NCI-H2081 treated with DMSO at 0.1 percent for 48 hours (cell line): Measurements from ENCODE around the gene RPA1.
A peak's percentile ranks its signal among the peaks of the same experiment; 100 is the strongest.
"Not testable (repeated sequence)": the region's sequence is repeated elsewhere in the genome, so short reads cannot be mapped to it uniquely, and the experiment has no call there.

Experiments
- DNase-seq: peaks from one replicate; lab custom pipeline; 2025; lab: John Stamatoyannopoulos, UW

The RPA1 gene

DNA sequence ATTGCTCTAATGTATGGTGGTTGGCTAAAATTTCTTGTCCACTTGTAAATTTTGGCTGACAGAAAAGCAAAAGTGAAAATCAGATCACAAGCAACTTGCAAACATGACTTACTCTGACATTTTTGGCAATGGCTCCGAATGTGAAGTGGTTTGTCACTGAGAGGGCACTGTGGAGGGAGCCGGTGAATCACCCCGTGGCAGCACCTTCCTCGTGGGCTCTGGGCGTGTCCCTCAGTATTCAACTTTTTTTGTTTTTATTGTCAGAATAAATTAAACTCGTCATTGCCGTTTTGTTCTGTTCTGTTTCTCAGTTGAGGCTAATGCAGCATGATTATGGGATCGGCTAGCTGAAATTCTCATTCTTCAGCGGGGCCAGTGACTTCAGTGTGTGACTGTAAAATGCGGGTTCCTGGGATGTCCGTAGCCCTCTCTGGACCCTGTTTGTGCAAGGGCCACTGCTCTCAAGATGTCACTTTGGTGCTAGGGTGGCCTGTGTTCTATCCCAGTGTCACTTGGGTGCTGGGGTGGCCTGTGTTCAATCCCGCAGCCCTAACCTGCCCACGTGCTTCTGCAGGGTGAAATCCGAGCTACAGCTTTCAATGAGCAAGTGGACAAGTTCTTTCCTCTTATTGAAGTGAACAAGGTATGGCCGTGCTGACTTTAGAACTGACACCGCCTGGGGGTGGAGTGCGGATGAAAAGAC, 48.8 kb downstream of the RPA1 start:
- DNase-seq, result no peak

DNA sequence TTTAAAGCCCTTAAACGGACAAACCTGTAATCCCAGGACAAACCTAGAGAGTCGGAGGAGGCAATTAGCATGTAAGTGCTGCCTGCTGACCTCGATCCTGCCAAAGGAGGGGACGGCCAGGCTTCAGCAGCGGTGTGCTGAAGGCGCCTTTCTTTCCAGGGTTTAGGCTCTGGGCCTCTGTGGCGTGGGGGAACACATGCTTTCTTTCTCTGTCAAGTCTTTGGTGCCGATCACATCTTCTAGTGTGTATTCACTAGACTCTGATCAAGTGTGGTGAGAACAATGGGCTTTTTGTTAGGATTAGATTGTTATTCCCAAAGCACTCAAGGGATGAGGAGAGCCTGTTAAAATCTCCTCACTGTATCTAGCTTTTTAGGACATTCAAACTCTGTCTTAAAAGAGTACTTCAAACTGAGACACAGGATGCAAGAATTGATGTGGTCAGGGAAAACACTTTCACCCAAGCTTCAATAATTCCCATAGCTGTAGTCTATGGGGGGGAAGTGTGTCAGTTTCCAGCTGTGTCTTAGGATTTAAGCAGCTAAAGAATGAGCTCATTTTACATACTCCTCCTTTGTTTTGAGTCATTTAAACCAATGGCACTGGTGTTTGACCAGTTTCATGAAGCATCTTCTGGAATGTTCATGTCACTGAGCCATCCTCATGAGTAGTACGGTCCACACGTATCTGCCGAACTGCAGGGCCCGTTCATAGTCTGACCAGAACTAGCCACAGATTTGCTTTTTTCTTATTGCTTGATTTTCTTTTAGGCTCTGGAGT, 51.2 kb downstream of the RPA1 start:
- no peak for DNase-seq

DNA sequence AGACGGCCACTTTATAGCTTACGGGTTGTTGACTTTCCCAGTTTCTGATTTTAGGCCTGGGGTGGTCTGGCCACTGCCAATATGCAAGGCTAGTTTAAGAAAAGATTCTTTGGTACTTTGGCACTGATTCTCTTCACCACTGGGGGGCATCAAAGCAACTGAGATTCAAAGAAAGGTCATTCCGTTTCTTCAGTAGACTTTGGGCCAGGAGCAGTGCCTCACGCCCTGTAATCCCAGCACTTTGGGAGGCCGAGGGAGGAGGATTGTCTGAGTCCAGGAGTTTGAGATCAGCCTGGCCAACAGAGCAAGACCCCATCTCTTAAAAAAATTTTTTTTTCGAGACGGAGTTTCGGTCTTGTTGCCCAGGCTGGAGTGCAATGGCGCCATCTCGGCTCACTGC, 53.0 kb downstream of the RPA1 start:
- DNase-seq, result no peak

DNA sequence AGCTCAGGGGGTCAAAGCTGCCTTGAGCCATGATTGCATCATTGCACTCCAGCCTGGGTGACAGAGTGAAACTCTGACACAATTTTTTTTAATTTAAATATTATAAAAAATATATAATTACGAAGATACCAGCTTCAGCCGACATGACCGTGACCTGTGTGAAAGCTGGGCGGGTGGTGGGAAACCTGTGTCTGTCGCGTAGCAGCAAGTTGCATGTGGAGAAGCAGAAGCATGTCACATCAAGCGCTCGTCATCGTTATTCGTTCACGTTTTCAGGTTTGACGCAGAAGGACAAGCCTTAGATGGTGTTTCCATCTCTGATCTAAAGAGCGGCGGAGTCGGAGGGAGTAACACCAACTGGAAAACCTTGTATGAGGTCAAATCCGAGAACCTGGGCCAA, 53.7 kb downstream of the RPA1 start:
- DNase-seq, result no peak

DNA sequence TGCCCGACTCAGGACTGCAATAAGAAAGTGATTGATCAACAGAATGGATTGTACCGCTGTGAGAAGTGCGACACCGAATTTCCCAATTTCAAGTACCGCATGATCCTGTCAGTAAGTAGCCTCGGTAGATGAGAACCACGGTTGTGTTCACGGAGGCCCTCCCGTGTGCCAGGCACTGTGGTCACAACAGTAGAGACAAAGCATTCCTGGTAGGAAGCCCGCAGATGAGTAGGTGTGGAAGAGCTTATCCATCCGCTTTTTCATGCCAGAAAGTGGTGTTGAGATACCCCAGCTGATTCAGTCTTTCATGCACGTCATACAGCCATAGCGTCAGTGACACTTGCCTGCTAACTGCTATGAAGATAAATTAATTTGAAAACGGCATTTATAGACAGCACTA, 58.9 kb downstream of the RPA1 start:
- no peak for DNase-seq

DNA sequence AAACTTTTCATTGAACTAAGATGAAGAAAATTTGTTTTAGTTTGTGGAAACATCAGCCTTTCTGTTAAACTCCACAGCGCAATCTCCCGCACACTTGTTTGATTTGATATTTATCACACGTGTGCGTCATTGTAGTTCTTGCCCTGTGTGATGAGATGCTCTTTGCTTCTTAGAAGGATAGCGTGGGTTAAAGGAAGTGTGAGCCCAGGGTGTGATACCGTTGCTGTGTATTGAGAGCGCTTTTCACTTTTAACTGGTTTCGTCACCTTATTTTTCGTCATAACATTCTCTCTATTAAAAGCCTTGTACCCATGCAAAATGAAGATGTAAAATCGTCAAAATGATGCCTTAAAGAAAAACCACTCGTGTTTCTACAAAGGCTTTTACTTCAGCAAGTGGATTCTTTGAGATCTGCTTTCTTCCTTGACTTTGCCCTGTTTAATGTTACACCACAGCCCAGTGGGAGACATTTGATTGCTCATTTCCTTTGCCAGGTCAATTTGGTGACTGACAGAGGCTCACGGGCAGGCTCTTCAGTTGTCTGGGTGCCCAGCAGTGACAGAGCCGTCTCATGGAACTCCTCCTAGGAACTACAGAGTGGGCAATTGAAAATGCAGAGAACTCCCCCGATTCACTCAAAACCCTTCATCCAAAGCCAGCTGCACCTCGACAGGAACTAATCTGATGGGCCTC, 61.1 kb downstream of the RPA1 start:
- no peak for DNase-seq

DNA sequence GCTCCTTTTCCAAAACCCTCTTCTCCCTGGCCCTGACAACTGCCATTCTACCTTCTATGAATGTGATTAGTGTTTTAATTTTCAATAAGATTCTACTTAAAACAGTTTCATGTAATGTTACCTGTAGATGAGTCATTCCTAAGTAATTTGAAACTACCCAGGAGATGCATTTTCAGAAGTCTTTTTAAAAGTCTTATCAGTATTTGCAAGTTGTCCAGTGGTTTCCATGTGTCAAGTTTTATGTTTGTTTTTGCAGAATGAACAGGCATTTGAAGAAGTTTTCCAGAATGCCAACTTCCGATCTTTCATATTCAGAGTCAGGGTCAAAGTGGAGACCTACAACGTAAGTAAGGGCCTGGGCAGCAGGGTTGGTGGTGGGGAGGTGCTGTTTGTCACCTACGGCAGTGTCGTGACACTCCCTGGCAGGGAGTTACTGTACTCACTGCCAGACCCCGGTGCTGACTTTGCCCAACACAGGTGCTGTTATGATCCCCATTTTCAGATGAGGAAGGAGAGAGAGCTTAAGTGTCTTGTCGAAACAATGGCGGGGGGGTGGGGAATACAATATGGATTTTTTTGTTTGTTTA, 65.0 kb downstream of the RPA1 start:
- no peak for DNase-seq

DNA sequence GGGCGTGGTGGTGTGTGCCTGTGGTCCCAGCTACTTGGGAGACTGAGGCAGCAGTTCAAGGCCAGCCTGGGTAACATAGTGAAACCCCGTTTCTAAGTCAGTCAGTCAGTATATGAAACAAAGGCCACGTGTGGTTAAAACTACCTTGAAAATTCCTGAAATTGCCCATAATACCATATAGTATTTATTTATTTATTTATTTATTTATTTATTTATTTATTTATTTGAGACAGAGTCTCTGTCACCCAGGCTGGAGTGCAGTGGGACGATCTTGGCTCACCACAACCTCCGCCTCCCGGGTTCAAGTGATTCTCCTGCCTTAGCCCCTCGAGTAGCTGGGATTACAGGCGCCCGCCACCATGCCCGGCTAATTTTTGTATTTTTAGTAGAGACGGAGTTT, 65.7 kb downstream of the RPA1 start:
- not testable (repeated sequence) for DNase-seq

DNA sequence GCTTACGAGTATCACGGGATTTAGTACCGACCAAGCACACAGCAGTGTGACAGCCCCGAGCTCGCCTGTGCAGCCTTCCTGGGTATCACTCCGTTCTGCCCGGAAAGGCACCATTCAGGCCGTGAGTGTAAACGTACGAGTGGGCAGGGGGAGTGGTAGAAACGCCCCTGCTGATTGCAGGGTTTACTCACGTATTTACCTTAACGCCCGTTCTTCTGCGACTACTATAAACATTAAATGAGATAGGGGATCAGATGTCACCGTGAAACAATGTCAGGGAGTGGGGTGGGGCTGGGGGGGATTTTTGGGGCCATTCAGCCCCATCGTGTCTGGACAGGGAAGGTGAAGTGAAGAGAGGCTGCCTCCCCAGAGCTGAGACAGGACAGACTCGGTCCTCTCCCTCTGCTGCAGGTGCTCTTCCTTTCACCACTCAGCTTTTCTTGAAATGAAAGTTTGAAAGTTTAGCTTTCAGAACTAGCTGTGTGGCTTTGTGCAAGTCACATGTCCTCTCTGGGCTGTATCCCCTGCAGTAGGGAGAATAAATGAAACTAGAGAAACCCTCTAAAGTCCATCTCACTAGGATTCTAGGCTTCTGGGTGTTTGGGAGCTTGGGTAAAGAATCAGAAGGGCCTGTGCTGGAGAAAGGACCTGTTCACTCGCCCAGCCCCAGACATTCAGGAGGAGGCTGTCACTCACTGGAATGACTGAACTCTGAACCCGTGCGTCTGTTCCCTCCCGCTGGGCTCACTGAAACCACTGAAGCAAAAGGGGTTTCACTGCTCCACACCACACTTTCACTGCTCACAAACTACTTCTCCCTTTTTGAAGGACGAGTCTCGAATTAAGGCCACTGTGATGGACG, 66.7 kb downstream of the RPA1 start:
- no peak for DNase-seq

DNA sequence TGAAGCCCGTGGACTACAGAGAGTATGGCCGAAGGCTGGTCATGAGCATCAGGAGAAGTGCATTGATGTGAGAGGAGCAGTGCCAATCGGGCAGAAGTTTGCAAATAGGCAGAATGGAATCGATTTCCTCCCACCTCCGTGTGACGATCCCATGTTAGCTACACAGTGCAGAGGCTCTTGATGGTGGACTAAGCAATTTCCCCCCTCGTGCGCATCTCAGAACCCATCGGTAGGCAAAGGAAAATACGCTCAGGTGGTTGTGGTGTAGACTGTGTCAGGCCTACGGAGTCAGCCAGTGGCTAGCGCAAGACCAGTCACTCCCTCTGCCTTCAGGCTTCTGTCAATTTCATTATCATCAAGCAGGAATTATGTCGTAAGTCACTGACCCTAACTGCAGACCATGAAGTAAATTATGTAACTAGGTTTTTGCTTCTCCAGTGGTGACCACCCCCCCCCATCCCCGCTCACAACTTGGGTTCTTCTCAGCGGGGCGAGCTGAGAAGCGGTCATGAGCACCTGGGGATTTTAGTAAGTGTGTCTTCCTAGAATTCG, 67.4 kb downstream of the RPA1 start:
- DNase-seq, result no peak

DNA sequence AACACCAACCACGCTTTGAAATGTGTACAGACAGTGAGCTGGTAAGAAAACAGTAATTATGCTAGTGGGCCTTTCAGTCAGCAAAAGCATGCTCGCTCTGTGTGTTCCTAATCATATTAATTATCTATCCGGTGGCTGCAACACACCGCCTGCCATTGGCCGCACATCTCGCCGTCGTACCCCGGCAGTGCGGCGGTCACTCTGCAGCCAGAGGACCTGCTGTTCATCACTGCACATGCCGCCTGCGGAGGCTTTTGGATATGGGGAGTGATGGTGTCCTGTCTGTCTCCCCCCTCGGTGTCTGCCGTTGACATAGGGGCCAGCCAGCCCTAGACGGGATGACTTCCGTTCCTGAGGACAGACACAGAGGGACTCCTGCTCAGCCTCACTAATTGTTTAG, 68.5 kb downstream of the RPA1 start:
- no peak for DNase-seq

DNA sequence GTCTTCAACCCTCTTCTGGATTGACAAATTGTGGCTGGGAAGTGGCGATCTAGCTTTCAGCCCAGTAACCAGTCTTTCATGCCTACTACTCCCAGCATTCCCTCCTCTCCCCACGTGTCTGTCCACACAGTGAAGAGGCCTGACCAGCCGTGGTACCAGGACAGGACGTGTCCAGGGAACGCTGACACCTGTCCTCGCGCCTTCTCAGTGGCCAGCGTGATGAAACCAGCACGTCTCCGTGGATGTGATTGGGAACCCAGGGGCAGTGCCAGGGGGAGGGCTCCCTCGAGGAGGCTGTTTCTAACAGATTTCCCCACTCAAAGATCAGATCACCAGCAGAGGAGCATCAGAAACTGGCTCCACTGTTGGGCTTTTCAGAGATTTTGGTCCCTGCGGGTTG, 69.1 kb downstream of the RPA1 start:
- no peak for DNase-seq

DNA sequence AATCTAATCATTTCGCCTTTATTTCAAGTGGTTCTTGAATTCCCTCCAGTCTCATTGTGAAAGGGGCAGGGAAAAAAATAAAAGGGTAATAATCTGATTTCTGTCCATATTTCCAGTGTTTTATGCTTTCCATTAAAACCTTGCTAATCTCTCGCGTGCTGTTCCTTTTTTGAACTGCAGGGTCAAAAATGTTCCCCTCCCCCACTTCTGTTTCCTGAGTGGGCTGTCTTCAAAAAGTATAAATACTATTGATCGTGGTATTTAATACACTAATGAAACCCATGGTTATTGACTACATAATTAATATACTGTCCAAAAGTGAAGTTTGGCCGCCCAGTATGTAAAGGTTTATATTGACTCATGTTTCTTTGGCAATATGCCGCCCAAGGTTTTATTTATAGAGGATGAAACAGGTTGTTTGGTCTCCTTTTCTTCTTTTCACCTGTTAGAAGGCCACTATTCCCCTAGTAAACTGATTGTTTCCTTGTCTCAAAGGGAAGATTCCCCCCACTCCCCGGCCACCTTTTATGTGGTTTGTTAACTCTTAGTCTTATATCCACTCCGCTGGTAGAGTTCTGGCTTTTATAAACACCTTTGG, 69.7 kb downstream of the RPA1 start:
- DNase-seq, result no peak

DNA sequence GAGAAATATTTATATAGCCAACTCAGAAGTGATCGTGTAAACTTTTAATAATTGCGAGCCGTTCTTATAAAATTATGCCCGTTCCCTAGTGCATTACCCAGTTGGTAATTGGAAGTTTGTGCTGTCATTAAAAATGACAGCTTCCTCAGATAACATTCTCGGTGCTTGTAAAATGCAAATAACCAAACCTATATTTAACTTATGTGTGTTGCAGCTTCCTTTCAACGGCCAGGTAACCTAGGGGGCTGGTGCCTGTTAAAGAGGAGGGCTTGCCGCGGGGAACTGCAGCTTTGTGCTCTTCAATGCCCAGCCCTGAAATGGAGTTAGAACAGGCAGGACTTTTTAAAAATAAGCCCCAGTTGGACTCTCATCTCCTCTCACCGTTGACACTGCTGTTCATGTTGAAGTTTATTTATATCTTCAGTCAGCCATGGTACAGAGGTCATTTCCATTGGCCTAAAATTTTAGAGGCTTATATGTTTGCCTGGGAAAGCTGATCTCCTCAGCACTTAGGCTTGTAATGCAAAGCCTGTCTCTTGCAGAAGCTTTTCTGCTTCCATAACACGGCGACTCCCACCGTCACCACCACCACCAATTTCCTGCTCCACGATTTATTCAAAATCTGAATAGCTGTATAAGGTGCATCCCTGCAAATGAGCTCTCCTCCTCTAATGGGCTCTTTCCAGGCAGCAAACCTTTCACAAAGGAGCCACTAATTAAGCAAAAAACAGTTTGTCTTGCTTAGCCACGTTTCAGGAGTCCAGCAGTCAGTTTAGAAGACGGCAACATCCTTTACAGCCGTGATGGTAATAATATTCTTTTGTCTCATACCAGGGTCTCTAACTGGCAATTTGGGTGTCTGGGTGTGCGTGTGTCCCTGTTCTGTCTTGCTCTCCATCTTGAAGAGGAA, 74.7 kb downstream of the RPA1 start:
- DNase-seq, result peak; percentile 23

DNA sequence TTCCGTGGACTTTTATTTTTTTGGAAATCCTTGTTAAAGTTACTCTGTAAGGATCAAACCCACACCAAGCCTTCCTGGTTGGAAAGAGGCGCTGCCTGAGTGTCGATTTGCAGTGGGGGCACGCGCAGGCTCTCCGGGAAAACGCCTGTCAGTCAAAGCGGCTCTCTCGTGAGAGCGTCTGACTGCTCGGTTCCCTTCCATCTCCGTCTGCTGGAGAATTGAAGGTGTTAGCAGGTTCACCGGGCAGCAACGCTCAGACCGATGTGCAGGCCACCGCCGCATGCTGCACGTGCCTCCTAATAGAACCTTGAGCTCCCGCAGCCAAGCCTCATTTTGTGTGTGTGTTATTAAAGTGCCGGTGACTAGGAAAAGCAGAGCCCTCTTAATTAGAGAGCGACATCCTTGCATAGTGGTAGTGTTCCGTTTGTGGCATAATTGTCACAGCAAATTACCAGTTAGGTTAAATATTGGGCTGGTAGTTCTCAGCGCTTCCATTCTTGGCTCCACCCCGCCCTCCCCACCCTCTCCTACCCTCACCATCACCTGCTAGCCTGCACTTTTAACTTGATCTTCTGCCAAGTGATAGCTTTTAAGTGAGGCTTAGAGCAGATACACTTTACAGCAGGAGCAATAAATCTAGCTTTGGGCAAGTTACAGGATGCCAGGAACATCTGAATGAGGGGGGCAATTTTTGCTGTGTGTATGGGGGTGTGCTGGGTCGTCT, 75.5 kb downstream of the RPA1 start:
- peak; percentile 39 for DNase-seq

DNA sequence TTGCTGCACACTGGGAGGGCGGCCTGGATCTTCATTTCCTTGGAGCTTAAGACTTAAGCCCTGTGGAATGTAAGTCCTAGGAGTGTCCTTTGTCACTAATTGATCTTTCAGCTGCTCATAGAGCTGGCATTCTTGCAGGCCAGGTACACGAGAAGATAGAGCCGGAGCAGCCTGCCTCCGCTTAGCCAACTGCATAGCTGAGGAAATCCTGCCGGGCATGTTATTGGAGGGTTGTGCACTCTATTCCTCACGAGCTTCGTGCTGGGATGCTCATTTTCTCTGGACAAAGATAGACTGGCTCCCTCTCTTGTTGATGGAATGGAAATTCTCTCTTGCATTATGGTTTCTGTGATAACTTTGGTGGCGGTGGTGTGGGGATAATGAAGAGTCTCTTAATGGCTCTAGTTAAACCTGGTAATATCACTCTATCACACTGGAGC, 76.9 kb downstream of the RPA1 start:
- DNase-seq, result no peak

DNA sequence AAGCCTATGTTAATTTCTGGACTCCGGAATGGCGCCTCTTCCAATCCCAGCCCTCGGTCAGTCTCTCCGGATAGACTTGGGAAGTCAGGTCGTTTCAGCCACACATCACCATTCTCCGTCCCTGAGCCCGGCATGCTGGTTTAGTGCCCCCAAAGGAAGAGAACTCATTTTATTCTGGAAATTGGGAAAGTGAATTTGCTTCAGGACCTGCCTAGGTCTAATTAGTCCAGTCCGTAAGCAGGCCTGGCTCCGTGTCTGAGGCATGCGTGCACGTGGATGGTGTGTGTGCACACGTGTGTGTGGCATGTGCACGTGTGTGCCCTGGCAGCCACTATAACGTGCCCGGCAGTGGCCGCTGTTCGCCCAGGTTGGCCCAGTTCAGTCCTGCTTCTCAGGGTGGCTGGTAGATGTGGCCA, 77.4 kb downstream of the RPA1 start:
- no peak for DNase-seq

DNA sequence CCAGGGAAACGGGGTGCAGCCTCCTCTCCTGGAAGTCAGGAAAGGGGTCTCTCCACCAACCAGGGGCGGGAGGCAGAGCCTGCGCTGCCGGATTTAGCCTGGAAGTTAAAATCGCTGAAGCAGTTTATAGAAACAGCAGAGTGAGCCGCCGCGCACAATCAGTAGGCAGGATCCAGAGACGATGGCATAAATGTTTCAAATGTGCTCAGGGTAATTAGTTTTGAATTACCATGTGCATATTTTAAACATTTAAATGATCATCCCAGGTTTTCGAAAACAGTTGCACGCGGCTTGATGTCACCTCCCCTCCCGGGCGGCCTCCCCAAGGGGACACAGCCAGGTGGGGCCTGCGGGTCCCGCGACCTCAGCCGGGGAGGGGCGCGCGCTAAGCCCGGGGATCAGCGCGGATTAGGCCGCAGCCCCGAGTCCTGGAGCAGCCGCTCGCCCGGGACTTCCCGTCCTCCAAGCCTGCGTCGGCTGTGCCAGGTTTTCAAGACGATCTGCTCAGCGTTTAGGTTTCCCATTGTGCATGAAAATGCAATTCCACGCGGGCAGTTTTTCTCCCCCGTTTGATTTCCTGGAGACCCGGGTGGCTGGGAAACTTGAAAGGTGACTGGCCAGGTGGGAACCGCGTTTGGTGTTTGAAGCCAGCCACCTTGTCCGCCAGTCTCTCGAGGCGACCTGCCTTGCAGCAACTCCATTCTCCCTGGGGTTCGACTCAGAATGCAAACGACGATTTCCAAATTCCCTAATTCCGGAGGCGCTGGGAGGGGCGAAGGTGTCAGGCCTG, 78.3 kb downstream of the RPA1 start:
- DNase-seq, result no peak
